ENCODE data around the gene NDUFAF8. TPM values are rescaled to one million over a fixed set of nuclear protein-coding genes. Genes with fewer than 3 reads are reported as not detected.

NDUFAF8 gene
- total and polyA plus RNA-seq, 3 donors from 2014 or later = 61.1 to 63.4 (median 62.5) TPM

GRCh38 chr17:81289627-81290026, 50.5 kb downstream of the NDUFAF8 start:
- WGBS, 2 donors = 93 to 96% methylated on average over 20 to 21 of the region's 21 CpGs
- peaks cover 29% of the 10 kb centered on the region for H3K4me1 ChIP-seq
- intact Hi-C loops (cut with DNase I; ENCODE audit: low total_unique reads) = no loop called here

GRCh38 chr17:81290230-81290629, 51.1 kb downstream of the NDUFAF8 start:
- 90 to 98% methylated on average over 5 of the region's 5 CpGs for WGBS, 2 donors
- no peaks in the 10 kb centered on the region for H3K27me3 ChIP-seq
- intact Hi-C loops (cut with DNase I; ENCODE audit: low total_unique reads) = no loop called here
- no peak for TF ChIP-seq POLR2A (IDR thresholded peaks at IDR 0.05)
- H3K4me1 ChIP-seq = peaks cover 29% of the 10 kb centered on the region
- no peak overlapping the region for H3K4me3 ChIP-seq
- no peak overlapping the region for H3K27ac ChIP-seq
- no peaks in the 10 kb centered on the region for H3K9me3 ChIP-seq
- no peaks in the 10 kb centered on the region for H3K36me3 ChIP-seq (ENCODE audit: low read depth, missing control alignments)
- DNase-seq = no peak

More at GRCh38 chr17:81289627-81290026, 50.5 kb downstream of the NDUFAF8 start:
- no peaks in the 10 kb centered on the region for H3K27me3 ChIP-seq
- H3K9me3 ChIP-seq = no peaks in the 10 kb centered on the region
- no peak for DNase-seq
- no peak for TF ChIP-seq POLR2A (IDR thresholded peaks at IDR 0.05)
- no peak for TF ChIP-seq CTCF (IDR thresholded peaks at IDR 0.05)
- no peak overlapping the region for H3K4me3 ChIP-seq
- H3K36me3 ChIP-seq (ENCODE audit: low read depth, missing control alignments) = no peaks in the 10 kb centered on the region
- H3K27ac ChIP-seq = no peak overlapping the region

Other genes starting within 250 kb of the NDUFAF8 start
- gene CHMP6, start 247.5 kb upstream of the NDUFAF8 start, total RNA-seq = 10 to 100 TPM; 28.2 to 29.8 TPM
- 18.5 TPM for gene CHMP6, start 247.5 kb upstream of the NDUFAF8 start, polyA plus RNA-seq (ENCODE audit: insufficient read depth, low read depth, low replicate concordance)
- 10 to 100 TPM; 67.3 to 67.5 TPM for gene BAIAP2, start 204.2 kb upstream of the NDUFAF8 start, total RNA-seq
- 36.7 TPM for gene BAIAP2, start 204.2 kb upstream of the NDUFAF8 start, polyA plus RNA-seq (ENCODE audit: insufficient read depth, low read depth, low replicate concordance)
- not detected for gene PVALEF, start 73.8 kb upstream of the NDUFAF8 start, total RNA-seq
- gene PVALEF, start 73.8 kb upstream of the NDUFAF8 start, polyA plus RNA-seq (ENCODE audit: insufficient read depth, low read depth, low replicate concordance) = not detected
- 1 to 10 TPM; 3.8 to 5.6 TPM for gene AATK, start 73.1 kb upstream of the NDUFAF8 start, total RNA-seq
- 3.5 TPM for gene AATK, start 73.1 kb upstream of the NDUFAF8 start, polyA plus RNA-seq (ENCODE audit: insufficient read depth, low read depth, low replicate concordance)
- gene CEP131, start 16.4 kb upstream of the NDUFAF8 start, total RNA-seq = 10 to 100 TPM; 42.9 to 48.7 TPM
- gene CEP131, start 16.4 kb upstream of the NDUFAF8 start, polyA plus RNA-seq (ENCODE audit: insufficient read depth, low read depth, low replicate concordance) = 28.9 TPM
- 10 to 100 TPM; 55.4 to 83.0 TPM for gene TEPSIN, start 263 bp upstream of the NDUFAF8 start, total RNA-seq
- gene TEPSIN, start 263 bp upstream of the NDUFAF8 start, polyA plus RNA-seq (ENCODE audit: insufficient read depth, low read depth, low replicate concordance) = 32.0 TPM
- gene SLC38A10, start 56.0 kb downstream of the NDUFAF8 start, total RNA-seq = 100 to 1,000 TPM; 131 to 150 TPM
- 77.1 TPM for gene SLC38A10, start 56.0 kb downstream of the NDUFAF8 start, polyA plus RNA-seq (ENCODE audit: insufficient read depth, low read depth, low replicate concordance)
- gene BAHCC1, start 156.1 kb downstream of the NDUFAF8 start, total RNA-seq = 10 to 100 TPM; 29.2 to 30.2 TPM
- gene BAHCC1, start 156.1 kb downstream of the NDUFAF8 start, polyA plus RNA-seq (ENCODE audit: insufficient read depth, low read depth, low replicate concordance) = 11.3 TPM